Right lobe of liver (tissue), 4 donors: ENCODE results near the gene PIAS3.

Source experiments
- CTCF ChIP-seq, 4 donors: fragments of 200-600 bp in 3 of 4; fragments of 450-650 bp in 1 of 4; IDR thresholded peaks; one replicate each; pipeline versions ENCODE4 v1.5.1 to v1.8.0; 2016 to 2022; ENCODE audit warnings: antibody characterized with exemption in 4 of 4, mild to moderate bottlenecking in 2 of 4
- POLR2A ChIP-seq: fragments of 450-650 bp; IDR thresholded peaks from one replicate; pipeline ENCODE4 v1.6.1; 2017; ENCODE audit warnings: antibody characterized with exemption, mild to moderate bottlenecking
- donor health status: DM: no; HTN: no; CAD: no.
- donor health status: DM: no; HTN: no; CAD: no.
- donor health status: DM: no; HTN: yes; CAD: no.

- TF ChIP-seq CTCF (IDR thresholded peaks at IDR 0.05) (no peak), POLR2A (no peak)
Measured at GRCh38 chr1:145901312-145902021, 42.6 kb upstream of the PIAS3 start.
